H1 (cell line): ENCODE results near the gene POMT2.

Source experiments
- NANOG ChIP-seq: IDR thresholded peaks from 2 replicates; pipeline ENCODE4 v1.6.1; 2011; ENCODE audit warnings: low read length, low read depth, mild to moderate bottlenecking, inconsistent platforms; ENCODE audit not compliant: insufficient read depth, poor library complexity, severe bottlenecking
- SP1 ChIP-seq: IDR thresholded peaks from 2 replicates; pipeline ENCODE4 v1.6.1; 2011; ENCODE audit warnings: low read depth, low read length
- YY1 ChIP-seq: IDR thresholded peaks from 2 replicates; pipeline ENCODE4 v1.6.1; 2011; ENCODE audit warnings: low read depth, mild to moderate bottlenecking, low read length
- ZNF274 ChIP-seq: IDR thresholded peaks from 2 replicates; pipeline ENCODE4 v1.7.0; 2012; ENCODE audit warnings: low read length, borderline replicate concordance; ENCODE audit errors: extremely low read depth
- TF ChIP-seq, protein P1 (sequence below), 3 experiments: IDR thresholded peaks; 1 replicate in 2 of 3; 2 replicates in 1 of 3; pipeline versions ENCODE4 v1.5.1 to v1.6.1; 2011; ENCODE audit warnings: low read length in 3 of 3, mild to moderate bottlenecking in 3 of 3, inconsistent platforms in 2 of 3, low read depth in 1 of 3, moderate library complexity in 1 of 3; ENCODE audit not compliant: insufficient read depth in 1 of 3; ENCODE audit errors: control extremely low read depth in 1 of 3

DNA sequence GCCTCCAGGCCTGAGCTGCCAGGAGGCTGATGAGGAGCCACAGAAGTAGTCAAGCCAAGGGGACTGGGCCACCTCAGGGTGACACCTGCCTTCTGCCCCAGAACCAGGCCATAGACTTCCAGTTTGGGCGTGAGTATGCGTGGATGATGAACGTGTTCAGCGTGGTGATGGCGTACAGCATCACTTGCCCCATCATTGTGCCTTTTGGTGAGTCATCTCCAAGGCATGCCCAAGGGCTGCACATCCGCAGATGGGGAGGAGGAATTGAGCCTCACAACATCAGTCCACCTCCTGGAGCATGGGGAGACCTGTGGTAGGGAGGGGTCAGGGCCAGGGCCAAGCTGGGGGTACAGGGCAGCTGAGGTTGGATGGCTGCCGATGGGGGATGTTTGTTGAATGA lies 72.0 kb downstream of the POMT2 start:
- no peak for TF ChIP-seq ZNF274
- TF ChIP-seq, protein P1, sequence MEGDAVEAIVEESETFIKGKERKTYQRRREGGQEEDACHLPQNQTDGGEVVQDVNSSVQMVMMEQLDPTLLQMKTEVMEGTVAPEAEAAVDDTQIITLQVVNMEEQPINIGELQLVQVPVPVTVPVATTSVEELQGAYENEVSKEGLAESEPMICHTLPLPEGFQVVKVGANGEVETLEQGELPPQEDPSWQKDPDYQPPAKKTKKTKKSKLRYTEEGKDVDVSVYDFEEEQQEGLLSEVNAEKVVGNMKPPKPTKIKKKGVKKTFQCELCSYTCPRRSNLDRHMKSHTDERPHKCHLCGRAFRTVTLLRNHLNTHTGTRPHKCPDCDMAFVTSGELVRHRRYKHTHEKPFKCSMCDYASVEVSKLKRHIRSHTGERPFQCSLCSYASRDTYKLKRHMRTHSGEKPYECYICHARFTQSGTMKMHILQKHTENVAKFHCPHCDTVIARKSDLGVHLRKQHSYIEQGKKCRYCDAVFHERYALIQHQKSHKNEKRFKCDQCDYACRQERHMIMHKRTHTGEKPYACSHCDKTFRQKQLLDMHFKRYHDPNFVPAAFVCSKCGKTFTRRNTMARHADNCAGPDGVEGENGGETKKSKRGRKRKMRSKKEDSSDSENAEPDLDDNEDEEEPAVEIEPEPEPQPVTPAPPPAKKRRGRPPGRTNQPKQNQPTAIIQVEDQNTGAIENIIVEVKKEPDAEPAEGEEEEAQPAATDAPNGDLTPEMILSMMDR (IDR thresholded peaks at IDR 0.05; ENCODE audit: control extremely low read depth in 1 of 3, insufficient read depth in 1 of 3, low read depth in 1 of 3, low read length in 3 of 3) = no peak
- TF ChIP-seq NANOG = no peak
- TF ChIP-seq YY1 = no peak
- TF ChIP-seq SP1 = no peak
